Hematopoietic multipotent progenitor cell (in vitro differentiated cells): ENCODE data around the gene UGT2B15. TPM values are rescaled to one million over a fixed set of nuclear protein-coding genes. Genes with fewer than 3 reads are reported as not detected.
"Not testable (repeated sequence)": the region's sequence is repeated elsewhere in the genome, so short reads cannot be mapped to it uniquely, and the experiment has no call there.

Experiments used
- DNase-seq, 3 donors: peaks; one replicate each; pipeline ENCODE4 v3.0.0-alpha.2; 2011 to 2015; ENCODE audit warnings: low read depth in 2 of 3, low spot score in 2 of 3
- total RNA-seq: library from RNA; depleted of rRNA; stranded (reverse); fragments of >200 nt; gene quantifications from one replicate; pipeline ENCODE4 v1.2.3, GENCODE V29; 2012

Gene UGT2B15
- total RNA-seq, 1 donor, result not detected

DNA sequence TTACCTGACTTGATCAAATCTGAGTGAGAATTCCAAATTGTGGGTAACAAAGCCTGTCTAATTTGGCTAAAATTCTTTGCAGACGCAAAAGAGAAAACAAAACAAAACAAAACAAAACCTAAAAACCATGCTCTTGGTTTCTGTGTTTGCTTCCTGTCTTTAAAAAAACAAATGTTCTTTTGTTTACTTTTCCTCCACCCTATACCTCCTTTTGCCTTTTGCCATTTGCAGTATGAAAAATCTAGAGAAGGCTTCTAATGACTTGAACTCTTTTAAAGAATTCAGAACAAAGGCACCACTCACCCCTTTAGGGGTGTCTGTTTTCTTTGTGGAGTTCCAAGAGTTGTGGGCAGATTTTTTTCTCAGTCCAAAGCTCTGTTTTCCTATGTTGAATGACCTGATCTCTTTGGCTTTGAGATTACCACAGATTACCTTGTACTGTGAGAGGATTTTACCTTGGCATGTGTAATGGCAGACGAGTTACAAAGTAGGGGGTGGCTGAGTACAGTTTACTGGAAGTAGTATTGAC lies 13.9 kb downstream of the UGT2B15 start:
- DNase-seq, result not testable (repeated sequence)

DNA sequence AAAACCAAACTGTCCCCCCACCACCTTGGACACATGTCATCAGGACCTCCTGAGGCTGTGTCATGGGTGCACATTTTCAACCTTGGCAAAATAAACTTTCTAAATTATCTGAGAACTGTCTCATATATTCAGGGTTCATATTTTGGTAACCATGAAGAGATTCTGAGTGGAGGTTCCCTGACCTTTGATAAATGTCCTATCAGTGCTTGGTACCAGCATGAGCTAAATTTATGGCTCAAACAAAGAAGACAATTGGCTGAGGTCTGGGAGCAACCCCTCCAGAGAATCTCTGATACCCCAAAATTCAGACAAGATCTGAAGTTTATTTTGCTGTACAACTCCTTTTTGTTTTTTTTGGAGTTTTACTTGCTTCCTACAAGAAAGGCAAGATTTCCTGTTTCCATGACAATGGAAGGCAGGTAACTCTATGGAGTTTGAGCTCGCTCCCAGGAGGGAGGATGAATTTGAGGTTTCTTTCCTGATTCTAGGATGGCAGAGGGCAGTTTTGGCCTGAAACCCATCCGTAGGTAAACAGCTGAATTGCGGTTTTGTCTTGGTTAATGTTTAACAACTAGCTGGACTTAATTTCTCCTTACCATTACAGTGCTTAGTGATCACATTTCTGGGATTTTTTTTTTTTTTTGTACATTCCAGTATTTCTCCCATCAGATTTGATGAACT lies 14.5 kb downstream of the UGT2B15 start:
- no peak for DNase-seq

- DNase-seq, result no peak
Observed at GRCh38 chr4:68654946-68655721, 15.3 kb downstream of the UGT2B15 start.

DNA sequence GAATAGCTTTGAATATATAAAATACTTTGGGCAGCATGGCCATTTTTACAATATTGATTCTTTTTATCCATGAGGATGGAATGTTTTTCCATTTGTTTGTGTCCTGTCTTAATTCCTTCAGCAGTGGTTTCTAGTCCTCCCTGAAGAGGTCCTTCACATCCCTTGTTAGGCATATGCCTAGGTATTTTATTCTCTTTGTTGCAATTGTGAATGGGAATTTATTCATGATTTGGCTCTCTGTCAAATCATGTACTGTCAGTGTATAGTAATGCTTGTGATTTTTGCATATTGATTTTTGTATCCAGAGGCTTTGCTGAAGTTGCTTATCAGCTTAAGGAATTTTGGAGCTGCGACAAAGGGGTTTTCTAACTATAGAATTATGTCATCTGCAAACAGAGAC lies 18.5 kb downstream of the UGT2B15 start:
- no peak for DNase-seq

- DNase-seq, result no peak
Observed at GRCh38 chr4:68630371-68630770, 40.1 kb downstream of the UGT2B15 start.

- not testable (repeated sequence) for DNase-seq
Observed at GRCh38 chr4:68622731-68623130, 47.7 kb downstream of the UGT2B15 start.

DNA sequence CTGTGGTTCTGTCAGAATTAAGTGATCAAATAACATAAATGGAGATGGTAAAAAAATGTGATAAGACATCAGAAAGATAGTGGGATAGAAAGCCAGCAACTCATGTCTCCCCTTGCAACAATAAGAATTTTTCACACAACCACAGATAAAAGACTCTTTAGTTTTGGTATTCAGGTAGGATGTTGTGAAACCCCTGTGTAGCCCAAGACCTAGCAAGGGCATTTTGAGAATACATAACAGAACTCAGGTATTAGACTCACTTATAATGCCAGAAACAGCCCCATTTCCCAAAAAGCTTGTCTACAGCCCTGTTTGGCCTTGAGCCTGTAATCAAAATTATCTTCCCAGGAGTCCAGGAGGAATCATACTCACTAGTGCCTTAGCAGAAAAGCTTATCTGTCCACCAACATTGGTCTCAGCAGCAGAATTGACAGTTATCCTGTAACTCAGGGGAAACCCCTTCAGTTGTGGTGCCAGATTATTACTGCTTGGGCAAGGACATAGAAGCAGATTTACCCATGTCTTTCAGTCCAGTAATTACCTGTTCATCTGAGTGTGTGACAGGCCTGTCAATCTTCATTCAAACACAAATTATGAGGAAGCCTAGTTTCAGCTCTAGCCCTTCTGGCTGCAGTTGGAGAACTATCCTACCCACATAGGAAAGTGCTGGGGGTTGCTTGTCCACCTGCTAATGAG lies 53.3 kb downstream of the UGT2B15 start:
- DNase-seq, result no peak

DNA sequence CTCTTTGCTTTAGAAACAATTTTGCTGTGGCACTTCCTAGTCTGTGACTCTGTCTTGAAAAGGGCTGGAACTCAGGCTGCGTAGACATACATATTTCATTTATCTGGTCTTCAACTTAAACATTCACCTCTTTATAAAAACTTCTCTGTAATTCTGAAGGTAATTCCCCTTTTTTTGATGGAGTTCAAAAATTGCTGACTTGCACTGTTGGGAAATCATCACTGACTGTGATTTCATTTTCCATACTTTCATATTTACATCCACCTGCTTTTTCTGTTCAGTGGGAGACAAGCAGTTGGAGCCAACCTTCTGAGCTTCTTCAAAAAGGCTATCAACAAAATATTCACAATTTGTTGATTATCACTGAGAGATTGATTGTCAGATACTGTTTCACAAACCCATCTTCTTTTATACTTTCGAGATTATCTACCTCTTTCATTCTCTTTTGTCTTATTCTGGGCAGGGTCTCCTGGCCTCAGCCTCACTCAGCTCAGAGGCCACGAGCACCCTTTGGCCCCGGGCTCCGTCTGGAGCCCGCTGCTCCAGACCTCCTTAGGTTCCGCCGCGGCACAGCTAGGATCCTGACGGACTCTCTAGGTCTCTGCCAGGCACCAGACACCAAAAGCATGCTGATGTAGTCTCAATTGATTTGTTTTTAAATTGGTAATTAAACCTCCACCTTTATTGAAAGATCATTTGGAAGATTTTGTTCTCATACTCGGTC lies 54.6 kb downstream of the UGT2B15 start:
- DNase-seq, result no peak

- no peak for DNase-seq
Observed at GRCh38 chr4:68613752-68614151, 56.7 kb downstream of the UGT2B15 start.

DNA sequence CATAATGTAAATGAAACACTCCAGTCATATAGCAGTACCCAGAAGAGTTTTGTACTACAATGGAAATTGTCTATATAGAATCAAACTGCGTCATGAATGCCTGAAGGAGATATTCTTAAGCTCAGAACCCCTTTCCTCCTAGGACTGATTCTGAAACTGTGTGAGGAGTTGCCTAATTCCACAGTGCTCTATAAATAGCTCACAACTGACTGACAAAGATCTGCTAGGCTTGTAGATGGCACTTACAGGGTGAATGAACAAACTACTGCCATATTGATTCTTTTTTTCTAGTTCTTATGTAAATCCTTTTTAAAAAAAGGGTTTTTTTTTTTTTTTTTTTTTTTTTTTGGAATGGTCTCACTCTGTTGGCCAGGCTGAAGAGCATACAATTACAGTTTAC lies 64.2 kb downstream of the UGT2B15 start:
- DNase-seq, result no peak

GRCh38 chr4:68599150-68599549 lies 71.3 kb downstream of the UGT2B15 start:
- no peak for DNase-seq

DNA sequence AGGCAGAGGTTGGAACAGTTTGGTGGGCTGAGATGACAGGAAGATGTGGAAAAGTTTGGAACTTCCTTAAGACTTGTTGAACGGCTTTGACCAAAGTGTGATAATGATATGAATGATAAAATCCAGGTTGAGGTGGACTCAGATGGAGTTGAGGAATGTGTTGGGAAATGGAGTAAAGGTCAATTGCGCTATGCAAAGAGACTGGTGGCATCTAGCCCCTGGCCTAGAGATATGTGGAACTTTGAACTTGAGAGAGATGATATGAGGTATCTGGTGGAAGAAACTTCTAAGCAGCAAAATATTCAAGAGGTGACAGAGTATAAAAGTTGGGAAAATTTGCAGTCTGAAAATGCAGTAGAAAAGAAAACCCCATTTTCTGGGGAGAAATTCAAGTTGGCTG lies 73.0 kb downstream of the UGT2B15 start:
- DNase-seq, result no peak

Other genes starting within 250 kb of the UGT2B15 start
- not detected for gene TMPRSS11E, start 223.2 kb downstream of the UGT2B15 start, total RNA-seq
- not detected for gene UGT2B17, start 94.3 kb downstream of the UGT2B15 start, total RNA-seq
- not detected for gene UGT2B10, start 145.3 kb upstream of the UGT2B15 start, total RNA-seq